Spinal cord (tissue), 10 donors: ENCODE measurements around the gene NUPR1. TPM values are rescaled to one million over a fixed set of nuclear protein-coding genes. Genes with fewer than 3 reads are reported as not detected.
A peak's percentile ranks its signal among the peaks of the same experiment; 100 is the strongest.
"Not testable (repeated sequence)": the region's sequence is repeated elsewhere in the genome, so short reads cannot be mapped to it uniquely, and the experiment has no call there.

Source experiments
- DNase-seq, 6 donors: peaks; one replicate each; pipeline versions ENCODE4 v3.0.0 to v3.0.0-alpha.2; 2013 to 2015; ENCODE audit warnings: low spot score in 6 of 6, low read depth in 4 of 6
- H3K27ac ChIP-seq: one replicate; pipeline ENCODE4 v1.5.1; 2013; ENCODE audit warnings: low read depth, low read length, control low read depth
- H3K27me3 ChIP-seq: one replicate; pipeline ENCODE4 v1.6.1; 2013; ENCODE audit warnings: low read length; ENCODE audit not compliant: control insufficient read depth, insufficient read depth
- H3K36me3 ChIP-seq: one replicate; pipeline ENCODE4 v1.6.1; 2013; ENCODE audit warnings: low read length; ENCODE audit not compliant: control insufficient read depth, insufficient read depth
- H3K4me1 ChIP-seq: one replicate; pipeline ENCODE4 v1.6.1; 2013; ENCODE audit warnings: low read length; ENCODE audit not compliant: control insufficient read depth, insufficient read depth
- H3K4me3 ChIP-seq: one replicate; pipeline ENCODE4 v1.5.1; 2013; ENCODE audit warnings: low read depth, low read length, control low read depth
- H3K9me3 ChIP-seq: one replicate; pipeline ENCODE4 v1.6.1; 2013; ENCODE audit warnings: low read length; ENCODE audit not compliant: control insufficient read depth, insufficient read depth
- WGBS: methylation state at CpG from one replicate; pipeline ENCODE4 v1.1.5; 2013; ENCODE audit warnings: missing lambda C conversion rate; ENCODE audit not compliant: insufficient coverage; 5-methylcytosine and 5-hydroxymethylcytosine counted together
- polyA plus RNA-seq, 2 donors: library from polyadenylated mRNA; unstranded; fragments of 120-200 nt; gene quantifications; one replicate each; pipeline ENCODE4 v1.2.1, GENCODE V29; 2013; ENCODE audit not compliant: insufficient read length in 2 of 2
- total RNA-seq, 2 donors: library from RNA; depleted of rRNA in 1 of 2; stranded (reverse); fragments of 120-200 nt in 1 of 2; fragments of >200 nt in 1 of 2; gene quantifications; one replicate each; pipeline versions ENCODE4 v1.2.3 to v1.2.4, GENCODE V29; 2013 to 2014
- donor health status: healthy.

NUPR1 gene
- total and polyA plus RNA-seq, 4 donors, result 1.6 to 54.2 (median 18.0) TPM

DNA sequence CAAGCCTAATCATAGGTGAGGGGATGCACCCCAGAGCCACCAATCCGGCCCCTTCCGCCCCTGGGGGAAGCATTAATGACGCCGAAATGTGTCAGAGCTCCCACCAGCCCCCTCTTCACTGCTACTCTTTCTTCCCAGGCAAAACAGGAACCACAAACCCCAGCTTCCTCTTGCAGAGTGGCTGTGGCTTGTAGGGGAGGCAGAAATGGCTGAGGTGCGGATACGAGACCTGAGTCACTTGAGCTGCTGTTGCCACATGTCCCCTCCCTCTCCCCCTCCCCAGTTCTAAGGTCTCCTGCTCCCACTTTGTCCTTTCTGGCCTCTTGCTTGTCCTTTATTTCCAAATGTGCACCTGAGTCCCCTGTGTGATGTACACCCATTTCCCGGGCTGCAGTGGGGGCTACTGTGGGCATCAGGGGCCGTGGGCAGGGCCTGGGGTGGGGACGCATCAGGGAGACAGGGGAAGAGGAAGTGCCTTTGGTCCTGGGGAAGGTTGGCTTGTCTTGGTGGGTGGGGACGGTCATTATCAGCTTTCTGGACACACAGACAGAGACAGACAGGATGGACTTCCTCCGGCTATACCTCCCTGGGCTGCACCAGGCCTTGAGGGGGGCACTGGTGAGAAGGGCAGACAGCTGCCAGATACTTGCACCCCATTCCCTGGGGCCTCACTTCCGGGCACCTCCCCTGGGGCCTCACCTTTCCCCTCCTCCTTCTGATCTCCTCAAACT, 44.5 kb downstream of the NUPR1 start, which contains the start of gene APOBR:
Gene APOBR, plus strand, starts transcription at position 523 of the 731 bp plus-strand sequence. Its CDS starts 39 bp downstream, at position 562.
- WGBS, result 79% methylated on average over 8 of the region's 12 CpGs
- no peak within 1 kb of the TSS for H3K4me3 ChIP-seq
- peaks cover 4% of the 10 kb centered on the region for H3K36me3 ChIP-seq
- H3K9me3 ChIP-seq, result no peaks in the 10 kb centered on the region
- no peak within 1 kb of the TSS for H3K27ac ChIP-seq
- DNase-seq, result no peak
- H3K27me3 ChIP-seq, result no peaks in the 10 kb centered on the region
- peaks cover 8% of the 10 kb centered on the region for H3K4me1 ChIP-seq

DNA sequence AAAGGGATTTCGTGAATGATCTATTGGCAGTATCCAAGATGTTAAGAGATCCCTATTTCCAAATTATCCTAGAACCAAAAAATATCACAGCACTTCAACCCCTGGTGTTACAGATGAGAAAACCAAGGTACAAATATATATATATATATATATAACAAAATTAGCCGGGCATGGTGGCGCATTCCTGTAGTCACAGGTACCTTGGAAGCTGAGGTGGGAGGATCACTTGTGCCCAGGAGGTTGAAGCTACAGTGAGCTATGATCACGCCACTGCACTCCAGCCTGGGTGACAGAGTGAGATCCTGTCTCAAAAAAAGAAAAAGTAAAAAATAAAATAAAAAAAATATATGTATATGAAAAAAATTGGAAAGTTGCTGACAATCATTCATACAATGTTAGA, 46.3 kb downstream of the NUPR1 start:
- DNase-seq, result no peak
- Histone ChIP-seq H3K27ac (peak overlapping the region; percentile 97), H3K9me3 (no peaks in the 10 kb centered on the region), H3K27me3 (no peaks in the 10 kb centered on the region), H3K4me3 (peak overlapping the region; percentile 92), H3K4me1 (peaks cover 8% of the 10 kb centered on the region), H3K36me3 (peaks cover 16% of the 10 kb centered on the region)
- no CpG with 5 or more reads among the region's 4 CpGs for WGBS

DNA sequence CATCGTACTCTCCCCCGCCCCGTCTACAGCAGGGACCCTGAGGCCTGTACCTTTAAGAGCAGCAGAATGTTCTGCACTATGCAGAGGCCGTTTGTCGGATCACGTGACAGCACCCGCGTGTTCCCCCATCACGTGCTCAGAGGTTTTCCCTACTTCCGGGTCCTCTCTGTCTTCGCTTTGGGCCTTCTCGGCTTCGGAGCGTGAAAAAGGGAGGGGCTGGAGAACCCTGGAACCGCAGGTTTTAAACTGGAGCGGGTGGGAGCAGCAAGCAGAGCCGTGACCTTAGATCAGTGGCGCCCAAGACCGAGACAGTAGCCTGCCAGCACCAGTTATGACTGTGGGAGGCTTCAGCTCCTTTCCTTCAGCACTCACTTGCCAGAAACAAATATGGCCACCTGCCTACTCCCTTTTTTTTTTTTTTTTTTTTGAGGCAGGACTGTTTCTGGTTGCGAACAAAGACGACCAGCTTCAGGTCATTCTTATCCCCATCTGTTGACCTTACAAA, 46.8 kb downstream of the NUPR1 start, which contains the start of gene CLN3:
Gene CLN3, minus strand, starts transcription at position 105 of the 505 bp plus-strand sequence. CDS start 315 bp downstream, outside the sequence.
- peaks cover 20% of the 10 kb centered on the region for H3K36me3 ChIP-seq
- H3K27ac ChIP-seq, result peak within 1 kb of the TSS; percentile 97
- H3K4me3 ChIP-seq, result peak within 1 kb of the TSS; percentile 92
- DNase-seq, result peak; percentile 90 to 99 (median 96)
- peaks cover 8% of the 10 kb centered on the region for H3K4me1 ChIP-seq
- H3K9me3 ChIP-seq, result no peaks in the 10 kb centered on the region
- WGBS, result 0% methylated on average over 19 of the region's 21 CpGs
- no peaks in the 10 kb centered on the region for H3K27me3 ChIP-seq

DNA sequence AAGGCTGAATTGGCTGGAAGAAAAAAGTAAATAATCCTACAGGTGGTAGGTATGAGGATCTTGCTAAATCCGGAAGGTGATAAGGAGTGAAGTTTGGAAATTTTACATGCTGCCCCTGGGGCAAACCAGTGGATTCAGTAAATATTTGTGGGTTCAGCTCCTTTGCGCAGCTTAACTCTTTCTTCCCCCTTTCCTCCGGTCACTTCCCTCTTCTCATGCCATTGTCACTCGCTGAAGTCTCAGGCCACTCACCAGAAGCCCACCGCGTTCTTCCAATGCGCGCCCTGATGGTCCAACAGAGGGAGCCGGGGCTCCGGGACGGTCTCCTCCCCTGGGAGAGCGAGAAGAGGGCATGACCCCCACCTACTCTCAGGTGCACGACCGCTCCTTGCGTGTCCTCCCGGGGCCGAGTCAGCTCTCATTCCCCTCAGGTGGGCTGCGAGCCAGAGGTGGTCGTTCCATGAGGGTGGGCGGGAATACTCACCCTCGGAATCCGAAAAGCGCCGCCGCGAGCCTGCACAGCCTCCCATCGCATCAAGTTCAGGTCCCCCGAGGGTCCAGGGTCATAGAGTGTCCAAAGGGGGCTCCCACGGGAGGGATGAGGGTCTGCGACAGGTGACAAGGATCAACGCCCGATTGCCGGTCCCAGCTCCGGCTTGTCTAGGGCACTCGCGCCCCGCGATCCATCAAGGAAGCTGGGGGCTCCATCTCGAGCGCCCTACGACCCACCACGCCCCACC, 47.4 kb downstream of the NUPR1 start:
- peaks cover 8% of the 10 kb centered on the region for H3K4me1 ChIP-seq
- under 1% methylated on average over 33 of the region's 42 CpGs for WGBS
- H3K36me3 ChIP-seq, result peaks cover 22% of the 10 kb centered on the region
- peak overlapping the region; percentile 97 for H3K27ac ChIP-seq
- peak overlapping the region; percentile 92 for H3K4me3 ChIP-seq
- H3K27me3 ChIP-seq, result no peaks in the 10 kb centered on the region
- DNase-seq, result peak in 3 of 6 donors; percentile 5 to 53 (median 43)
- H3K9me3 ChIP-seq, result no peaks in the 10 kb centered on the region

DNA sequence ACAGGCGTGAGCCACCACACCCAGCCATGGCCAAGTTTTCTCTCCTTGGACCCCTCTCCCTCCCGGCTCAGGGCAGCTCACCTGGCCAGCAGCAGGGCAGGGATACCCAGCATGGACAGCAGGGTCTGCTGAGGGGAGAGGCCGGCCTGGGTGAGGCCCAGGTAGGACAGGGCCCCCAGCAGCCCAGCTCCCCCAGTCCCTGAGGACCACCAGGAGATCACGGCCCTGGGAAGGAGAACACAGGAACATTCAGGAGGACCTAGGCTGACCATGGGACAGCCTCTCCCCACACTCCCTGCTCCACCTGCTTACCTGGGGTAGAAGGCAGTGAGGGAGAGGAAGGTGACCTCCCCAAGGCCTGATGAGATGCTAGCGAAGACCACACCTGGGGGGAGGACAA, 52.5 kb downstream of the NUPR1 start:
- Histone ChIP-seq H3K9me3 (no peaks in the 10 kb centered on the region), H3K36me3 (peaks cover 57% of the 10 kb centered on the region), H3K27me3 (no peaks in the 10 kb centered on the region), H3K4me1 (peaks cover 8% of the 10 kb centered on the region), H3K27ac (no peak overlapping the region), H3K4me3 (no peak overlapping the region)
- no peak for DNase-seq
- WGBS, result 100% methylated on average over 5 of the region's 5 CpGs

DNA sequence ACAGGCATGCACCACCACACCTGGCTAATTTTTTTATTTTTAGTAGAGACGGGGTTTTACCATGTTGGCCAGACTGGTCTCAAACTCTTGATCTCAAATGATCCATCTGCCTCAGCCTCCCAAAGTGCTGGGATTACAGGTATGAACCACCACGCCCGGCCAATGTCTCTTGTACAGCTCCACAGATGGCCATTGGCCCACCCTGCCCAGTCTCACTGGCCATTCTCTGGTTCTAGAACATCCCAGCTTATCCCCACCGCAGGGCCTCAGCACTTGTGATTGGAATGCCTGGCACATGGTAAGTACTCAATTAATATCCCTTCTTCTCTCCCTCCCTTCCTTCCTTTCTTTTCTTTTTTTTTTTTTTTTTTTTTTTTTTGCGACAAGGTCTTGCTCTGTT, 55.4 kb downstream of the NUPR1 start:
- not testable (repeated sequence) for H3K4me1 ChIP-seq, H3K9me3 ChIP-seq, H3K27me3 ChIP-seq, H3K27ac ChIP-seq, H3K4me3 ChIP-seq, DNase-seq
- peaks cover 69% of the 10 kb centered on the region for H3K36me3 ChIP-seq
- WGBS, result 100% methylated on average over 3 of the region's 5 CpGs

Other genes starting within 250 kb of the NUPR1 start
- 1 to 10 TPM; 6.5 to 7.7 TPM for gene SBK1, start 246.4 kb downstream of the NUPR1 start, total RNA-seq
- 100 to 1,000 TPM; 107 to 117 TPM for gene SBK1, start 246.4 kb downstream of the NUPR1 start, polyA plus RNA-seq
- 1 to 10 TPM; 1.5 to 2.5 TPM for gene NPIPB6, start 175.5 kb downstream of the NUPR1 start, total RNA-seq
- 1 to 10 TPM in 1 of 2 donors, not detected in 1; 6.1 TPM for gene NPIPB6, start 175.5 kb downstream of the NUPR1 start, polyA plus RNA-seq
- gene EIF3CL, start 135.1 kb downstream of the NUPR1 start, total RNA-seq, result 10 to 100 TPM; 72.7 to 79.0 TPM
- 10 to 100 TPM; 79.8 to 91.7 TPM for gene EIF3CL, start 135.1 kb downstream of the NUPR1 start, polyA plus RNA-seq
- not detected for gene NPIPB7, start 66.6 kb downstream of the NUPR1 start, total RNA-seq
- gene NPIPB7, start 66.6 kb downstream of the NUPR1 start, polyA plus RNA-seq, result 1 to 10 TPM; 1.1 to 1.5 TPM
- 10 to 100 TPM; 12.4 to 15.4 TPM for gene CLN3, start 46.9 kb downstream of the NUPR1 start, total RNA-seq
- gene CLN3, start 46.9 kb downstream of the NUPR1 start, polyA plus RNA-seq, result 10 to 100 TPM; 34.3 to 36.7 TPM
- under 1 TPM; 0.17 to 0.99 TPM for gene APOBR, start 44.3 kb downstream of the NUPR1 start, total RNA-seq
- under 1 TPM; 0.87 to 0.93 TPM for gene APOBR, start 44.3 kb downstream of the NUPR1 start, polyA plus RNA-seq
- gene IL27, start 32.1 kb downstream of the NUPR1 start, total RNA-seq, result not detected
- under 1 TPM in 1 of 2 donors, not detected in 1; 0.30 TPM for gene IL27, start 32.1 kb downstream of the NUPR1 start, polyA plus RNA-seq
- 10 to 100 TPM in 1 of 2 donors, 1 to 10 TPM in 1; 8.6 to 29.6 TPM for gene SGF29, start 14.9 kb upstream of the NUPR1 start, total RNA-seq
- gene SGF29, start 14.9 kb upstream of the NUPR1 start, polyA plus RNA-seq, result 10 to 100 TPM; 25.3 to 25.8 TPM
- gene SULT1A2, start 58.1 kb upstream of the NUPR1 start, total RNA-seq, result 1 to 10 TPM in 1 of 2 donors, under 1 TPM in 1; 0.50 to 2.8 TPM
- gene SULT1A2, start 58.1 kb upstream of the NUPR1 start, polyA plus RNA-seq, result 1 to 10 TPM; 1.4 to 2.6 TPM
- 10 to 100 TPM; 18.8 to 73.9 TPM for gene SULT1A1, start 71.1 kb upstream of the NUPR1 start, total RNA-seq
- gene SULT1A1, start 71.1 kb upstream of the NUPR1 start, polyA plus RNA-seq, result 10 to 100 TPM; 24.2 to 35.4 TPM
- gene NPIPB8, start 99.1 kb upstream of the NUPR1 start, total RNA-seq, result under 1 TPM; 0.10 to 0.72 TPM
- gene NPIPB8, start 99.1 kb upstream of the NUPR1 start, polyA plus RNA-seq, result 1 to 10 TPM; 1.6 to 2.4 TPM
- gene EIF3C, start 172.5 kb upstream of the NUPR1 start, total RNA-seq, result 100 to 1,000 TPM; 126 to 465 TPM
- 100 to 1,000 TPM; 318 to 475 TPM for gene EIF3C, start 172.5 kb upstream of the NUPR1 start, polyA plus RNA-seq
- 1 to 10 TPM; 3.1 to 3.4 TPM for gene NPIPB9, start 212.8 kb upstream of the NUPR1 start, total RNA-seq
- 1 to 10 TPM; 2.5 to 4.2 TPM for gene NPIPB9, start 212.8 kb upstream of the NUPR1 start, polyA plus RNA-seq